ENCODE data around the gene VPS37B.

Gene VPS37B

DNA sequence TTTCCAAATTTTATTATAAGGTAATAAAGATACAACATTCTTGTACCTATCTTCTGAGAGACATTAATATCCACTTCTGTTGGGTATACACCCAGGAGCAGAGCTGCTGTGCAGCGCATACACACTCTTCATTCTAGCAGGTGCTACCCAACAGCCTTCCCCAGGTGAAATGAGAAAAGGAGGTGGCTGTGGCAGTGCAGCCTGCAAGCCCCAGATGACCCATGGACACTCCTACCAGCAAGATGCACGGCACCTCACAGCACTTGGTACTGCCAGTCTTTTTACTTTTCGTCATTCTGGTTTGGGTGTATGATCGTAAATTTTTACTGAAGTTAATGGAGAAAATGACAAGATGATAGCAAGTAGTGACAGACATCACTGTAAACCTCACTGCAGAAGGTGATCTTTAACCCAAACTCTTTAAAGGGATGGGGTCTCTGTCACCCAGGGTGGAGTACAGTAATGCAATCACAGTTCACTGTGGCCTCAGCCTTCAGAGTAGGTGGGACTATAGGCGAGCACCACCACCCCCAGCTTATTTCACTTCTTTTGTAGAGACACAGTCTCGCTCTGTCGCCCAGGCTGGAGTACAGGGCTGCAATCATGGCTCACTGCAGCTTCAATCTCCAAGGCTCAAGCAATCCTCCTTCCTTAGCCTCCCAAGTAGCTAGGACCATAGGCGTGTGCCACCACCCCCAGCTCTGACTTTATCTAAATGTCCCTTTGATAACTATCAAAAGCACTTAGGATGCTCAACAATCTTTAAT lies 26.5 kb downstream of the VPS37B start:
- H3K36me3 ChIP-seq (ENCODE audit: insufficient read depth, low read length), result peaks cover 31% of the 10 kb centered on the region
- no peak overlapping the region for H3K9ac ChIP-seq (ENCODE audit: low read depth, low read length)
- no peak overlapping the region for H3K27ac ChIP-seq (ENCODE audit: low read depth, low read length)
- H3K4me3 ChIP-seq (ENCODE audit: low read length), result no peak overlapping the region
- no peaks in the 10 kb centered on the region for H3K9me3 ChIP-seq (ENCODE audit: insufficient read depth, low read depth, low read length)
- 96% methylated on average over 8 of the region's 8 CpGs for WGBS
- peaks cover 26% of the 10 kb centered on the region for H3K4me1 ChIP-seq (ENCODE audit: insufficient read depth, low read length)
- H3K27me3 ChIP-seq (ENCODE audit: insufficient read depth, low read length), result peaks cover 70% of the 10 kb centered on the region

GRCh38 chr12:122868471-122869177 lies 27.3 kb downstream of the VPS37B start:
- H3K27ac ChIP-seq (ENCODE audit: low read depth, low read length), result no peak overlapping the region

GRCh38 chr12:122867691-122868461 lies 28.0 kb downstream of the VPS37B start:
- H3K27ac ChIP-seq (ENCODE audit: low read depth, low read length), result no peak overlapping the region
- H3K36me3 ChIP-seq (ENCODE audit: insufficient read depth, low read length), result peaks cover 31% of the 10 kb centered on the region
- peaks cover 54% of the 10 kb centered on the region for H3K27me3 ChIP-seq (ENCODE audit: insufficient read depth, low read length)
- H3K4me1 ChIP-seq (ENCODE audit: insufficient read depth, low read length), result peaks cover 19% of the 10 kb centered on the region
- H3K9me3 ChIP-seq (ENCODE audit: insufficient read depth, low read depth, low read length), result no peaks in the 10 kb centered on the region
- no peak overlapping the region for H3K9ac ChIP-seq (ENCODE audit: low read depth, low read length)
- WGBS, result 90% methylated on average over 33 of the region's 33 CpGs
- H3K4me3 ChIP-seq (ENCODE audit: low read length), result no peak overlapping the region

More at GRCh38 chr12:122868471-122869177, 27.3 kb downstream of the VPS37B start:
- H3K27me3 ChIP-seq (ENCODE audit: insufficient read depth, low read length), result peaks cover 62% of the 10 kb centered on the region
- no peak overlapping the region for H3K9ac ChIP-seq (ENCODE audit: low read depth, low read length)
- peaks cover 20% of the 10 kb centered on the region for H3K4me1 ChIP-seq (ENCODE audit: insufficient read depth, low read length)
- H3K9me3 ChIP-seq (ENCODE audit: insufficient read depth, low read depth, low read length), result no peaks in the 10 kb centered on the region
- WGBS, result 93% methylated on average over 13 of the region's 13 CpGs
- peaks cover 31% of the 10 kb centered on the region for H3K36me3 ChIP-seq (ENCODE audit: insufficient read depth, low read length)
- H3K4me3 ChIP-seq (ENCODE audit: low read length), result no peak overlapping the region

GRCh38 chr12:122866950-122867607 lies 28.8 kb downstream of the VPS37B start:
- no peak overlapping the region for H3K27ac ChIP-seq (ENCODE audit: low read depth, low read length)
- 95% methylated on average over 36 of the region's 36 CpGs for WGBS
- H3K9ac ChIP-seq (ENCODE audit: low read depth, low read length), result no peak overlapping the region
- H3K4me3 ChIP-seq (ENCODE audit: low read length), result no peak overlapping the region
- H3K9me3 ChIP-seq (ENCODE audit: insufficient read depth, low read depth, low read length), result no peaks in the 10 kb centered on the region
- peaks cover 31% of the 10 kb centered on the region for H3K36me3 ChIP-seq (ENCODE audit: insufficient read depth, low read length)
- peaks cover 12% of the 10 kb centered on the region for H3K4me1 ChIP-seq (ENCODE audit: insufficient read depth, low read length)
- H3K27me3 ChIP-seq (ENCODE audit: insufficient read depth, low read length), result peaks cover 48% of the 10 kb centered on the region

DNA sequence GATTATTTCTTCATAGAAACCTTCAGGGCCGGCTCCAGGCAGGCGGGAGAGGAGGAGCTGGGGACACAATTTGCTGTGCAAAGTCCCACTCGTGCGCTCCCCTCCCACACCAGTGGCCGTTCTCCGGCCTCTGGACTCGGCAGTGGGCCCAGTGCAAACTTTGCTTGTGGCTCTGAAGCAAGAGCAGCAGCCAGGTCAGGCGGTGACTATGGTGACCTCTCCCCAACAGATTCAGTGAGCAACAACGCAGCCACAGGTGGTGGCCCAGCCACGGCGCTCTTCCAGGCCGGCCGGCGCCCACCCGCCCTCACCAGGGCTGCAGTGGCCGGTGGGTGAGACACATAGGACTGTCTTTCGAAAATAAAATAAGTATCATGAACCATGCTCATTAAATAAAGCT lies 29.5 kb downstream of the VPS37B start:
- 95% methylated on average over 17 of the region's 17 CpGs for WGBS
- Histone ChIP-seq H3K9ac (ENCODE audit: low read depth, low read length) (no peak overlapping the region), H3K4me1 (ENCODE audit: insufficient read depth, low read length) (peaks cover 6% of the 10 kb centered on the region; the same call in 1 of the 2 replicates), H3K36me3 (ENCODE audit: insufficient read depth, low read length) (peaks cover 31% of the 10 kb centered on the region), H3K9me3 (ENCODE audit: insufficient read depth, low read depth, low read length) (no peaks in the 10 kb centered on the region), H3K27ac (ENCODE audit: low read depth, low read length) (no peak overlapping the region), H3K27me3 (ENCODE audit: insufficient read depth, low read length) (peaks cover 41% of the 10 kb centered on the region), H3K4me3 (ENCODE audit: low read length) (no peak overlapping the region)

- Histone ChIP-seq H3K27ac (ENCODE audit: low read depth, low read length) (no peak overlapping the region), H3K36me3 (ENCODE audit: insufficient read depth, low read length) (peaks cover 26% of the 10 kb centered on the region), H3K4me1 (ENCODE audit: insufficient read depth, low read length) (no peaks in the 10 kb centered on the region), H3K9me3 (ENCODE audit: insufficient read depth, low read depth, low read length) (no peaks in the 10 kb centered on the region), H3K4me3 (ENCODE audit: low read length) (no peak overlapping the region), H3K27me3 (ENCODE audit: insufficient read depth, low read length) (peaks cover 32% of the 10 kb centered on the region), H3K9ac (ENCODE audit: low read depth, low read length) (no peak overlapping the region)
- WGBS, result 91% methylated on average over 43 of the region's 43 CpGs
Measured at GRCh38 chr12:122865268-122866231, 30.4 kb downstream of the VPS37B start.

DNA sequence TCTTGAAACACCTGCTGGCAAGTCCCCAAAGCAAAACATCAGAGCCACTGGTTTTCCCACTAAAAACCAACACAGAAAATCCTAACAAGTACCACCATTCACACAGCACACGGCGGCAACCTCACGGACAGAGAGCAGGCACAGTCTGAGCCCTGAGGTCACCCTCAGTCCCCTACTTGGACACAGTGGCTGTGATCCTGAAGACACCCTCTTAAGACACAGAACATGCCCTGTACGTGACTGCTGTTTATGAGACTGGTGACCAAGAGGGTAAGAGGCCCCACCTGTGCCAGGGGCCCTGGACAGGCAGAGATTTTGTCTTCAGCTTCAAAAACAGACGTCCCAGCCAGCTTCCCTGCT lies 31.1 kb downstream of the VPS37B start:
- H3K9me3 ChIP-seq (ENCODE audit: insufficient read depth, low read depth, low read length), result no peaks in the 10 kb centered on the region
- H3K27me3 ChIP-seq (ENCODE audit: insufficient read depth, low read length), result peaks cover 26% of the 10 kb centered on the region
- no peaks in the 10 kb centered on the region for H3K4me1 ChIP-seq (ENCODE audit: insufficient read depth, low read length)
- H3K36me3 ChIP-seq (ENCODE audit: insufficient read depth, low read length), result peaks cover 19% of the 10 kb centered on the region
- no peak overlapping the region for H3K4me3 ChIP-seq (ENCODE audit: low read length)
- no peak overlapping the region for H3K27ac ChIP-seq (ENCODE audit: low read depth, low read length)
- H3K9ac ChIP-seq (ENCODE audit: low read depth, low read length), result no peak overlapping the region
- 93% methylated on average over 5 of the region's 5 CpGs for WGBS

- no peaks in the 10 kb centered on the region for H3K4me1 ChIP-seq (ENCODE audit: insufficient read depth, low read length)
- no peak overlapping the region for H3K27ac ChIP-seq (ENCODE audit: low read depth, low read length)
- H3K36me3 ChIP-seq (ENCODE audit: insufficient read depth, low read length), result 0 out of 2 replicates have a peak, but pooled peaks cover 4% of the 10 kb centered on the region
- H3K4me3 ChIP-seq (ENCODE audit: low read length), result no peak overlapping the region
- WGBS, result 81% methylated on average over 12 of the region's 12 CpGs
- H3K9me3 ChIP-seq (ENCODE audit: insufficient read depth, low read depth, low read length), result no peaks in the 10 kb centered on the region
- H3K9ac ChIP-seq (ENCODE audit: low read depth, low read length), result no peak overlapping the region
- peaks cover 8% of the 10 kb centered on the region for H3K27me3 ChIP-seq (ENCODE audit: insufficient read depth, low read length)
Measured at GRCh38 chr12:122862872-122863701, 32.8 kb downstream of the VPS37B start.

- Histone ChIP-seq H3K9me3 (ENCODE audit: insufficient read depth, low read depth, low read length) (no peaks in the 10 kb centered on the region), H3K27ac (ENCODE audit: low read depth, low read length) (no peak overlapping the region), H3K4me3 (ENCODE audit: low read length) (no peak overlapping the region), H3K9ac (ENCODE audit: low read depth, low read length) (no peak overlapping the region), H3K36me3 (ENCODE audit: insufficient read depth, low read length) (0 out of 2 replicates have a peak, but pooled peaks cover 6% of the 10 kb centered on the region), H3K4me1 (ENCODE audit: insufficient read depth, low read length) (no peaks in the 10 kb centered on the region), H3K27me3 (ENCODE audit: insufficient read depth, low read length) (peaks cover 2% of the 10 kb centered on the region; the same call in 1 of the 2 replicates)
- 84% methylated on average over 20 of the region's 20 CpGs for WGBS
Measured at GRCh38 chr12:122862110-122862634, 33.8 kb downstream of the VPS37B start.
